Activated CD4-positive, alpha-beta T cell treated with anti-CD3 and anti-CD28 coated beads, Interleukin-2, amount 10 ng/mL, durations not matched to agents 7 days and 5 days (primary cell): ENCODE measurements around the gene KRT31. TPM values are rescaled to one million over a fixed set of nuclear protein-coding genes. Genes with fewer than 3 reads are reported as not detected.
"Not testable (repeated sequence)": the region's sequence is repeated elsewhere in the genome, so short reads cannot be mapped to it uniquely, and the experiment has no call there.

Source experiments
- CTCF ChIA-PET: fragments of 350-600 bp; sonication (Branson Sonifier 250); formaldehyde crosslinking; loops from one replicate; lab custom pipeline; 2021; ENCODE audit warnings: antibody characterized with exemption; lab: Charles Lee
- POLR2A ChIA-PET: fragments of 350-600 bp; sonication (Branson Sonifier 250); formaldehyde crosslinking; loops from one replicate; lab custom pipeline; 2021; ENCODE audit warnings: antibody characterized with exemption; lab: Charles Lee
- DNase-seq: peaks from one replicate; pipeline ENCODE4 v3.0.0-alpha.2; 2020
- H3K27ac Mint-ChIP-seq: one replicate; pipeline ENCODE4 v1.8.0; 2021; ENCODE audit warnings: mild to moderate bottlenecking, moderate library complexity, mixed read lengths
- H3K27me3 Mint-ChIP-seq: one replicate; pipeline ENCODE4 v1.8.0; 2021; ENCODE audit warnings: mixed read lengths
- H3K36me3 Mint-ChIP-seq: one replicate; pipeline ENCODE4 v1.8.0; 2021; ENCODE audit warnings: low read depth, mixed read lengths
- H3K4me1 Mint-ChIP-seq: one replicate; pipeline ENCODE4 v1.8.0; 2021; ENCODE audit warnings: mixed read lengths
- H3K4me3 Mint-ChIP-seq: one replicate; pipeline ENCODE4 v1.8.0; 2021; ENCODE audit warnings: mild to moderate bottlenecking, moderate library complexity, mixed read lengths
- H3K9me3 Mint-ChIP-seq: one replicate; pipeline ENCODE4 v1.8.0; 2021; ENCODE audit warnings: mixed read lengths
- total RNA-seq, 2 experiments: library from RNA; stranded (reverse); gene quantifications; one replicate each; pipeline ENCODE4 v1.2.3, GENCODE V29; 2021

KRT31 gene
- total RNA-seq, 2 experiments from 2014 or later, result not detected

GRCh38 chr17:41429667-41430066 is 32.3 kb upstream of the KRT31 start:
- no peak overlapping the region for H3K27ac Mint-ChIP-seq
- no peak for DNase-seq
- H3K9me3 Mint-ChIP-seq, result no peaks in the 10 kb centered on the region
- H3K4me3 Mint-ChIP-seq, result no peak overlapping the region
- no peaks in the 10 kb centered on the region for H3K4me1 Mint-ChIP-seq
- CTCF ChIA-PET, result interaction anchor here (1.7 kb wide), 1 partner anchor 73 kb away, joined by 3 read pairs; no protein-coding TSS in a partner anchor
- no peaks in the 10 kb centered on the region for H3K36me3 Mint-ChIP-seq
- POLR2A ChIA-PET, result no interaction called here
- H3K27me3 Mint-ChIP-seq, result peaks cover 5% of the 10 kb centered on the region

- peaks cover 5% of the 10 kb centered on the region for H3K27me3 Mint-ChIP-seq
- no peaks in the 10 kb centered on the region for H3K9me3 Mint-ChIP-seq
- POLR2A ChIA-PET, result no interaction called here
- CTCF ChIA-PET, result no interaction called here
- H3K27ac Mint-ChIP-seq, result no peak overlapping the region
- H3K36me3 Mint-ChIP-seq, result no peaks in the 10 kb centered on the region
- no peak for DNase-seq
- no peak overlapping the region for H3K4me3 Mint-ChIP-seq
- no peaks in the 10 kb centered on the region for H3K4me1 Mint-ChIP-seq
Observed at GRCh38 chr17:41428591-41429291, 31.3 kb upstream of the KRT31 start.

GRCh38 chr17:41424111-41424635 is 26.8 kb upstream of the KRT31 start, which contains the start of gene KRT37:
KRT37 (minus strand) TSS chr17:41424585; CDS start chr17:41424523, 62 bp downstream.
- Mint-ChIP-seq H3K27ac (no peak within 1 kb of the TSS), H3K4me3 (no peak within 1 kb of the TSS), H3K4me1 (no peaks in the 10 kb centered on the region), H3K36me3 (no peaks in the 10 kb centered on the region), H3K9me3 (no peaks in the 10 kb centered on the region), H3K27me3 (peaks cover 1% of the 10 kb centered on the region)
- DNase-seq, result no peak
- ChIA-PET CTCF (no interaction called here), POLR2A (no interaction called here)

- H3K4me3 Mint-ChIP-seq, H3K27me3 Mint-ChIP-seq, H3K4me1 Mint-ChIP-seq, POLR2A ChIA-PET, H3K27ac Mint-ChIP-seq, H3K9me3 Mint-ChIP-seq, H3K36me3 Mint-ChIP-seq, DNase-seq: not testable (repeated sequence)
- CTCF ChIA-PET, result interaction anchor here (1.0 kb wide), 1 partner anchor 240 kb away, joined by 3 read pairs; no protein-coding TSS in a partner anchor
Observed at GRCh38 chr17:41422586-41422985, 25.2 kb upstream of the KRT31 start.

- Mint-ChIP-seq H3K36me3 (no peaks in the 10 kb centered on the region), H3K4me3 (no peak overlapping the region), H3K4me1 (no peaks in the 10 kb centered on the region), H3K27me3 (peaks cover 1% of the 10 kb centered on the region), H3K9me3 (no peaks in the 10 kb centered on the region), H3K27ac (no peak overlapping the region)
- DNase-seq, result no peak
- ChIA-PET CTCF (interaction anchor here (1.0 kb wide), 1 partner anchor 241 kb away, joined by 3 read pairs; no protein-coding TSS in a partner anchor), POLR2A (no interaction called here)
Observed at GRCh38 chr17:41421617-41422016, 24.2 kb upstream of the KRT31 start.

GRCh38 chr17:41421116-41421515 is 23.7 kb upstream of the KRT31 start:
- Mint-ChIP-seq H3K36me3 (no peaks in the 10 kb centered on the region), H3K27ac (no peak overlapping the region), H3K4me1 (no peaks in the 10 kb centered on the region), H3K9me3 (no peaks in the 10 kb centered on the region), H3K27me3 (peaks cover 1% of the 10 kb centered on the region), H3K4me3 (no peak overlapping the region)
- ChIA-PET POLR2A (no interaction called here), CTCF (no interaction called here)
- no peak for DNase-seq

GRCh38 chr17:41420134-41420533 is 22.7 kb upstream of the KRT31 start:
- CTCF ChIA-PET, result no interaction called here
- peaks cover 1% of the 10 kb centered on the region for H3K27me3 Mint-ChIP-seq

GRCh38 chr17:41419716-41420115 is 22.3 kb upstream of the KRT31 start:
- Mint-ChIP-seq H3K9me3 (no peaks in the 10 kb centered on the region), H3K27me3 (peaks cover 1% of the 10 kb centered on the region), H3K27ac (no peak overlapping the region), H3K4me3 (no peak overlapping the region), H3K4me1 (no peaks in the 10 kb centered on the region), H3K36me3 (no peaks in the 10 kb centered on the region)
- CTCF ChIA-PET, result no interaction called here
- POLR2A ChIA-PET, result no interaction called here
- no peak for DNase-seq

More at GRCh38 chr17:41420134-41420533, 22.7 kb upstream of the KRT31 start:
- no peak overlapping the region for H3K27ac Mint-ChIP-seq
- no peaks in the 10 kb centered on the region for H3K36me3 Mint-ChIP-seq
- no peak overlapping the region for H3K4me3 Mint-ChIP-seq
- DNase-seq, result no peak
- no peaks in the 10 kb centered on the region for H3K4me1 Mint-ChIP-seq
- POLR2A ChIA-PET, result no interaction called here
- H3K9me3 Mint-ChIP-seq, result no peaks in the 10 kb centered on the region

- no peaks in the 10 kb centered on the region for H3K4me1 Mint-ChIP-seq
- DNase-seq, result no peak
- H3K27me3 Mint-ChIP-seq, result peaks cover 1% of the 10 kb centered on the region
- no peak overlapping the region for H3K27ac Mint-ChIP-seq
- H3K9me3 Mint-ChIP-seq, result no peaks in the 10 kb centered on the region
- ChIA-PET POLR2A (no interaction called here), CTCF (interaction anchor here (0.8 to 0.9 kb wide), 2 partner anchors 13 to 102 kb away, joined by 3 read pairs; no protein-coding TSS in a partner anchor)
- H3K36me3 Mint-ChIP-seq, result no peaks in the 10 kb centered on the region
- no peak overlapping the region for H3K4me3 Mint-ChIP-seq
Observed at GRCh38 chr17:41418116-41418860, 20.9 kb upstream of the KRT31 start.

GRCh38 chr17:41417576-41418015 is 20.2 kb upstream of the KRT31 start:
- no peak for DNase-seq
- Mint-ChIP-seq H3K27ac (no peak overlapping the region), H3K9me3 (no peaks in the 10 kb centered on the region), H3K4me3 (no peak overlapping the region), H3K36me3 (no peaks in the 10 kb centered on the region), H3K4me1 (no peaks in the 10 kb centered on the region), H3K27me3 (peaks cover 1% of the 10 kb centered on the region)
- CTCF ChIA-PET, result interaction anchor here (0.9 to 1.4 kb wide), 2 partner anchors 9 to 103 kb away, joined by 3 read pairs; no protein-coding TSS in a partner anchor
- POLR2A ChIA-PET, result no interaction called here

- Mint-ChIP-seq H3K36me3 (no peaks in the 10 kb centered on the region), H3K9me3 (no peaks in the 10 kb centered on the region), H3K4me3 (no peak overlapping the region), H3K4me1 (no peaks in the 10 kb centered on the region), H3K27me3 (peaks cover 1% of the 10 kb centered on the region), H3K27ac (no peak overlapping the region)
- POLR2A ChIA-PET, result no interaction called here
- no peak for DNase-seq
- CTCF ChIA-PET, result interaction anchor here (1.4 kb wide), 1 partner anchor 9 kb away, joined by 3 read pairs; no protein-coding TSS in a partner anchor
Observed at GRCh38 chr17:41417127-41417526, 19.7 kb upstream of the KRT31 start.

GRCh38 chr17:41416479-41416878 is 19.1 kb upstream of the KRT31 start:
- Mint-ChIP-seq H3K36me3 (no peaks in the 10 kb centered on the region), H3K27ac (no peak overlapping the region), H3K4me3 (no peak overlapping the region), H3K4me1 (no peaks in the 10 kb centered on the region), H3K9me3 (no peaks in the 10 kb centered on the region), H3K27me3 (peaks cover 1% of the 10 kb centered on the region)
- no peak for DNase-seq
- CTCF ChIA-PET, result interaction anchor here (1.4 kb wide), 1 partner anchor 8 kb away, joined by 3 read pairs; no protein-coding TSS in a partner anchor
- POLR2A ChIA-PET, result no interaction called here
